NCI-H187 treated with DMSO at 0.1 percent for 48 hours (cell line): ENCODE measurements around the gene GSK3B.
"Not testable (repeated sequence)": the region's sequence is repeated elsewhere in the genome, so short reads cannot be mapped to it uniquely, and the experiment has no call there.

Source experiments
- DNase-seq: peaks from one replicate; lab custom pipeline; 2025; lab: John Stamatoyannopoulos, UW

The GSK3B gene

GRCh38 chr3:119934249-119934648 lies 160.0 kb downstream of the GSK3B start:
- no peak for DNase-seq

- DNase-seq, result no peak
These were observed 161.0 kb downstream of the GSK3B start for GRCh38 chr3:119933207-119933606.

GRCh38 chr3:119930286-119930685 lies 164.0 kb downstream of the GSK3B start:
- no peak for DNase-seq

GRCh38 chr3:119927190-119927589 lies 167.1 kb downstream of the GSK3B start:
- DNase-seq, result no peak

GRCh38 chr3:119924111-119925094 lies 169.8 kb downstream of the GSK3B start:
- DNase-seq, result no peak

- no peak for DNase-seq
These were observed 175.0 kb downstream of the GSK3B start for GRCh38 chr3:119918992-119919933.

GRCh38 chr3:119913021-119913420 lies 181.2 kb downstream of the GSK3B start:
- no peak for DNase-seq

- no peak for DNase-seq
These were observed 182.0 kb downstream of the GSK3B start for GRCh38 chr3:119912220-119912619.

GRCh38 chr3:119911748-119912147 lies 182.5 kb downstream of the GSK3B start:
- no peak for DNase-seq

GRCh38 chr3:119902061-119902460 lies 192.2 kb downstream of the GSK3B start:
- DNase-seq, result no peak

GRCh38 chr3:119901148-119901547 lies 193.1 kb downstream of the GSK3B start:
- DNase-seq, result no peak

- no peak for DNase-seq
These were observed 195.1 kb downstream of the GSK3B start for GRCh38 chr3:119899192-119899511.

- DNase-seq, result no peak
These were observed 195.6 kb downstream of the GSK3B start for GRCh38 chr3:119898478-119899191.

- DNase-seq, result no peak
These were observed 200.1 kb downstream of the GSK3B start for GRCh38 chr3:119894195-119894594.

GRCh38 chr3:119893769-119894168 lies 200.5 kb downstream of the GSK3B start:
- DNase-seq, result no peak

- DNase-seq, result no peak
These were observed 202.1 kb downstream of the GSK3B start for GRCh38 chr3:119891944-119892721.

GRCh38 chr3:119888681-119889080 lies 205.6 kb downstream of the GSK3B start:
- not testable (repeated sequence) for DNase-seq

- DNase-seq, result no peak
These were observed 208.3 kb downstream of the GSK3B start for GRCh38 chr3:119885746-119886530.

- DNase-seq, result no peak
These were observed 210.1 kb downstream of the GSK3B start for GRCh38 chr3:119884161-119884557.

GRCh38 chr3:119883461-119884160 lies 210.6 kb downstream of the GSK3B start:
- no peak for DNase-seq
